ENCODE results near the gene SRGAP2C.
"Not testable (repeated sequence)": the region's sequence is repeated elsewhere in the genome, so short reads cannot be mapped to it uniquely, and the experiment has no call there.

The SRGAP2C gene

DNA sequence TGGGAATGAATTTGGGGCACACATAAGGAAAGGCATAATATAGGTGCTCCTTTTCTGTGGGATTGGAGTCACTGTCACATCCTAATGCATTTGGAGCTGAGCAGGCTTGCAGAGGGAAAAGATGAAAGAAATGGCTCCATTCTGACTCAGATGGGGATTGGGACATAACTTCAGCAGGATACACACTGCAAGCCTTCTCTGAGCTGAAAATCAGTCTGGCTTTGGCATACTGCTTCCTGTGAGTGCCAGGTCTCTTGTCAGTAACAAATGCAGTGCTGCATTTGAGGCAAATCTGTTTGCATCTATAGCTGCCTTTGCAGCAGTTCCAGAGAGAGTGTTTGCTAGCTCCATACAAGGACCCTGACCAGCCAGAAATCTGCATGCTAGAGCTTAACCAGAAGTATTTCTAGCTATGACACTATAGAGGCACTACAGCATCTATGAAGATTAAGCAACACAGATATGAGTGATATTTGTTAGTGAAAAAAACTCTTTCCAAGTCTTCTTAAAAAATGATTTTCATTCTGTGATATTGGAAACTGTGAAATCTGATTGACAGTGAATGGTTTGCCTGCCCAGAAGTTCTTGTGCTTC is 98.9 kb downstream of the SRGAP2C start:
- not testable (repeated sequence) for DNase-seq

- DNase-seq, result not testable (repeated sequence)
Measured at GRCh38 chr1:121292590-121292989, 107.8 kb downstream of the SRGAP2C start.

DNA sequence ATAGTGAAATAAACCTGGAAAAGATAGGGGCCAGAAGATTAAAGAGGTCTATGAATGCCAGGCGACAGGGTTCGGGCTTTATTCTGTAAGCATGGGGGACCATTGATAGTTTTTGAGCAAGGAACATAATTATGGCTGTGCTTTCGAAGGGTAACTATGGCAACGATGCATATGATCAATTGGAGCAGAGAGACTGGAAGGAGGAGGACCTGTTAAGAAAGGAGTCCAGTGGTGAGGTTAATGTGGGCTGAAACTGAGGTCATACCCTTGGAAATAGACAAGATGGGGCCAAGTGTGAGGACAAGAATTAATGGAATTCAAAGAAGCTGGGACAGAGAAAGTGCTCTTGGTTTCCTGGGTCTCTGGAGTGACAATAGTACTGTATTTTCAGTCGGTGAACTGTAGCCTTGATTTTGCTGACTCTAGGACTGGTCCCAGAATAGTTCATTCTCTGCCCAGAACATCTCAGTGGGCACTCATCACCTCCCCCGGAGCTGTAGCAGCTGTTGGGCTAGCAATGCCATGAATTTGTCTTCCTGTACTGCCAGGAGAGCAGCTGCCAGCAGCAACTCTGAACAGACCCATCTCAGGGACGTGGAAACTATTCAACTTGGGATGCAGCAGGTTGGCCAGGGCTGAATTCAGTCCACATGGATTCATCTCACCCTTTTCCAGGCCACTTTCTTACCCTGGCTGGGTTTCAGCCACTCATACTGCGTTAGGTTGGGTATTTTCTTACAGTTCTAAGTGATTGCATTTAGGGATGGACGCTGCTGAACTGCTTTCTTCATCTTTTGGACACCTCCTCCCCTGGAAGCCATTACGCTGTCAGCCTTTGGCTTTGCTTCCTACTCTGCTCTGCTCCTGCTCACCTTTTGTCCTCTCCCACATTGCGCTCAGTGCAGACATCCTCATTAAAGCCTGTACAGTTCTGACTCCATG is 108.8 kb downstream of the SRGAP2C start:
- DNase-seq, result not testable (repeated sequence)

DNA sequence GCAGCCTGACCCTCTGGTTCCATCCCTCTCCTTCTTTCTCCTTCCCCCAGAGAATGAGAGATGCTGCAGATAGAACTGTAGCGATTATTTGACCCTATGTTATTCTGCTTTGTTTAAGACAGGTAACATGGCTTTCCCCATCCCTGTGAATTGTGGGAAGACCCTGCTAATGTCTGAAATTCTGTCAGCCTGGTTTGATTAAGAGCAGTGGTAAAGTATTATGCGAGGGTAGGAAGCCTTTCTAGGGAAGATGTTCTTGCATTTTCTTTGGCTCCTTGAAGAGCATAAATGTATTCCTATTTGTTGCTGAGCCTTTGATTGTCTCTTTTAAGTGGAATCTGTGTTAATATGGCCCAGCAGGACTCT is 109.4 kb downstream of the SRGAP2C start:
- DNase-seq, result not testable (repeated sequence)

DNA sequence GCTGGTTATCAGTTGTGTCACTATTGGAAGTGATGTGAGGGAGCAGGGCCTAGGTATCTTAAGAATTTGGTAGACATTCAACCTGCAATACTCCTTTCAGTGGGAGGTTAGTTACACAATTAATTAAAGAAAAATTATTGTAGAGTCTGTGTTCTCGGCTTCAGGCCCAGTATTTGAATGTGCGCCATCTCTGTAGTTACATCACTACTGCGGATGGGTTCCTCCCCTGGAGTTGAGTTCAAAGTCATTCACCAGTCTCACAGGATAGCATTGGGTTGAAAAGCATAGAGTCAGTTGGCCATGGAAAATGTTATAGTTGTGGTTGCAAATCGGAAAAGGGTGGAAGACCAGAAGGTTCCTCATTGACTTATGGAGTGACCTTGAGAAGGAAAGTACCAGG is 111.8 kb downstream of the SRGAP2C start:
- not testable (repeated sequence) for DNase-seq

DNA sequence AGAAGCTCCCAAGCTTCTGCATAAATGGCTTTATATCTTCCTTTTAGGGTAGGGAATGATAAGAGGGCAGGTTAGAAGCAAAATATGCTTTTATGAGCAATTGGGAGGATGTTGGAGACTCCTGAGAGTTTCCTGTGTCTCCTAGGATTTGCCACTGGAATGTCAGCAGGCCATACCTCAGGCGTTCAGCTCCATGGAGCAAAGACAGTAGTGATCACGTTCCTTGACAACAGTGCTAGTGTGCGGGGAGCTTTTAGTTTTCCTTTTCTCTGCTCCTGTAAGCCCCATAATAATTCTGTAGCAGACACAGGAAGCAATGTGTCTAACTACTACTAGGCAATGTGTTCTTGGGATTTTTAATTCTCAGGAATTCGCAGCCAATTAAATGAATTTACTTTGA is 113.8 kb downstream of the SRGAP2C start:
- not testable (repeated sequence) for DNase-seq

DNA sequence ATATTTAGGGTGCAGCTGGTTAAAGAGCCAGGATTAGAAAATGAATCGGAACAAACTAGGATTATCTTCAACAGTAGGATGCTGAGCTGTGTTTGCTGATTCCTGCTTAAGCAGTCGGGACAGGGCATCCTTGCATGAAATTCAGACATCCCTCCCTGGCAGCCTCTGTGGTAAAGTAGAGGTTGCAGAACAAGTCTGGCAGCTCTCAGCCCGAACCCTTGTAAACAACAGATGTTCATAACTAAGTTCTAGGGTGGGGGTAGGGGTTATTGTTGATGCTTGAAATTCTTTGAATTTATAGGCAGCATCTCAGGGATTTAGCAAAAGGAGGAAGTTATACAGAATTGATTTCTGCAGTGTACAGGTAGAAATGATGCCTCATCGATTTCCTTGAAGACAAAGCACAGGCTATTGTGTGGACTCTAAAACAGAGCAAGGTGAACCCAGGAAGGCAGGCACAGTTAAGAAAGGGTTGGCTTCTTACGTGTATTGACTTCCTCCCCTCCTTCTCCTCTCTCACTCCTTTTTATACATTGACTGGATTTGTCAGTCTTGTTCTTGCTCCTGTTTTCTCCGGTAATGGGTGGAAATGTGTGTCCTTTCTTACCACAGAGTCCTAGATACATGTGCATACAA is 114.9 kb downstream of the SRGAP2C start:
- not testable (repeated sequence) for DNase-seq

- not testable (repeated sequence) for DNase-seq
Measured at GRCh38 chr1:121301876-121302275, 117.1 kb downstream of the SRGAP2C start.

DNA sequence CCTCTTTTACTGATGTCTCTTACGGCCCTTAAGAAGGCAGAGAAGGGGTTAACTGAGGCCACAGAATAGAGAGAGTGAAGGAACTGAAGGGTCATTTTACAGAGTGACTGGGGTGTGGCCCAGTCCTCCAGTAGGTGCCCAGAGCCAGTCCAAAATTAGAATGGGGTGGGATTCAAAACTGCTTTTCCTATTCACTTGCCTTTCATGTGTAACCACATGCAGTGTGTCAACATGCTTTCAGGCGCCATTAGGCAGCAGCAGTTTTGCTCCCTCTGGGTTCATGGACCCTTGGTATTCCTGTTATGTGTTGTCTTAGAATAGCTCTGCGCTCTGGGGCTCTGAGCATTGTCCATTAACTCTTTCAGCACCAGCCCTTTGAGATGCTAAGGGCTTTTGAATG is 123.0 kb downstream of the SRGAP2C start:
- DNase-seq, result not testable (repeated sequence)

DNA sequence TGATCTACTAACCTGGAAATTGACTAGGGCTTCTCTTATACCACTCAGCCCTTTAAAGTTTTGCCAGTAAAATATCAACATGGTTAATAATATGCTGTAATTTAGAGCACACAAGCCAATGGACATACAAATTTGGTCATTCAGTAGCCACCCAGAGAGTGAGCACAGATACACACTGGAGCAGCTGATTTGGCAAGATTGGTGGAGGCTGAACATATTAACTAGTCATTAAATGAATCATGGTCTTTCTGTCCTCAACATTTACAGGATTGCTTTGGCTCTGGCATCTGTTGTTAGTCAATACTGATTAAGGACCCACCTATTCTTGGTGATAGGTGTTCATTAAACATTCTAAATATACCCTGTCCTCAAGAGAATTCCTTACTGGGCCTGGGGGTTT is 130.7 kb downstream of the SRGAP2C start:
- not testable (repeated sequence) for DNase-seq

DNA sequence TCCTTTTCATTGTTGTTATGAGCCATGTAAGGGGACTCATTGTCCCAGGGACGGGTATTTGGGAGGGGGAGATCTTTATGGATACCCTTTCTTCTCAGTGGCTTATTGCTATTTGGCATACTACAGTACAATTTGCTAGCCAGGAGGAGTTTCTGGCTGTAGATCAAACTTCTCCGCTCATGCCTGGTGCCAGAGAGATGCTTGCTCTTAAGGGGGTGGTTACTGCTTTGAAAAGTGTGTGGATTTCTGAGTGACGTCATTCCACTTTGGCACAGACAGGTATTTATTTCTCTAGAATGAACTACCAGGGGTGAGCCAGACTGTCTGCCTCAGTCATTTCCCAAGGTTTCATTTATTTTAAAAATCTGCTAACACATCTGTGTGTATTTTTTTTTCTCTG is 131.3 kb downstream of the SRGAP2C start:
- not testable (repeated sequence) for DNase-seq

GRCh38 chr1:121317491-121318468 is 133.0 kb downstream of the SRGAP2C start:
- DNase-seq, result not testable (repeated sequence)

GRCh38 chr1:121318687-121319086 is 133.9 kb downstream of the SRGAP2C start:
- DNase-seq, result not testable (repeated sequence)

DNA sequence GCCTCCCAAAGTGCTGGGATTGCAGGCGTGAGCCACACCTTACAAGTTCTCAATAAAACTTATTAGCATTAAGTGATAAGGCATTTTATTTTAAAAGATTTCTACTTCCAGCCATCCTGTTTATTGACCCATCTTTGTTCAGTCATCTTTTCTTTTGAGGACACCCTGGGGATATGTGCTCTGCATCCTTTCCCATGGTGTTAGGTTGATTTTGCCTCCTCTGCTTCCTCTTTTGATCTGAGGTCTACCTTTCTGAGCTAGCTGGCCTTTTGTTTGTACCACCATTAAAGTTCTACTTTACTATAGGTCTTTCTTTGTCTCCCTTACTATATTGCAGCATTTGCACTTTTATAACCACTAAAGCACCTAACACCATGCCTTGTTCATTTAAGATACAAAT is 136.9 kb downstream of the SRGAP2C start:
- not testable (repeated sequence) for DNase-seq

DNA sequence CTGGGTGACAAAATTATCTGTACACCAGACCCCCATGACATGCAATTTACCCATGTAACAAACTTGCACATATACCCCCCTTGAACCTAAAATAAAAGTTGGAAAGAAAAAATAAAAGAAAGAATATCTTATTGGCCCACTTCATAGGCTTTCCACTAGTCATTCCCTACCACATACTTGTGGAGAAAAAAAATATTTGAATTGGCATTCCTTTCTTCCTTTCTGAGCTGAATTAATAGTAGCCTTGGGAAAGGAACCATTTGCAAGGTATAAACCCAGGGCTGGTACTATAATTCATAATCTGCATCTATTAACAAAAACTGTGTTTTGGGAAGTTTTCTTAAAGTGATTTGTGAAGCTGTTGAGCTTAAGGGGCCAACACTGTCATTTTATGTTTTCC is 140.0 kb downstream of the SRGAP2C start:
- DNase-seq, result not testable (repeated sequence)

DNA sequence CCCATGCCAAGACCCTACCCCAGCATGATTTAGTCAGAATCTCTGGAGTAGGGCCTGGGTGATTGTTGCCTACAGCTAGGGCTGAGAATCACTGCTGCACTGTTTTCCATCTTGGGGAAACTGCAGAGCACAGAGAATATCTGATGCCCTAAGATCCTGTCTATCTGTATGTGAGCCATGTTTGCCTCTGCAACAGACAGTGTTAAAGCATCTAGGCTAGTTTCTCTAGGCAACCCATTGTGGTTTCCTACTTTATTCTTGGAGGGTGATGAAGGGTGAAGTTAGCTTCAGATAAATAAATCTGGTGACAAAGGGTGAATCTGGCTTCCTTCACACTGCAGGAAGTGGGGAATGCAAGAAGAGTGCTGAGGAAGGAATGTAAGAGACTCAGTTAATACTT is 147.4 kb downstream of the SRGAP2C start:
- not testable (repeated sequence) for DNase-seq

- DNase-seq, result not testable (repeated sequence)
Measured at GRCh38 chr1:121332599-121333562, 148.1 kb downstream of the SRGAP2C start.

DNA sequence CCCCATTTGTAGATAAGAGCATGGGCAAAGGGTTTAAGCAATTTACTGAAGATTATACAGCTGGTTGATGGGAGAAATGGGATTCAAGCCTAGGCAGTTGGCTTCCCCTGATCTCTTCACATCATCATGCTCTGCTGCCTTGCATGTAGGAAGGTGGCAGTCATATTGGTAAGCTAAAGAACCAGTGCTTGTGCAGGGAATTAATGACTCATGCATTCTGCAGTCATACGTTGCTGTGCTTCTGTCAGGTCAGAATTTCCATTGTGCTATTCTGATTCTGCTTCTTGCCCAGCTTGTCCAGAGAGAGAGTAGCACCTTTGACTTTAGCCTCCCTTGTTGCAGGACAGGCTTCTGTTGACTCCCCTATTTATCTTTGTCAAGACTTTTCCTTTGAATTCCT is 153.2 kb downstream of the SRGAP2C start:
- not testable (repeated sequence) for DNase-seq

- DNase-seq, result not testable (repeated sequence)
Measured at GRCh38 chr1:121339611-121340010, 154.8 kb downstream of the SRGAP2C start.

DNA sequence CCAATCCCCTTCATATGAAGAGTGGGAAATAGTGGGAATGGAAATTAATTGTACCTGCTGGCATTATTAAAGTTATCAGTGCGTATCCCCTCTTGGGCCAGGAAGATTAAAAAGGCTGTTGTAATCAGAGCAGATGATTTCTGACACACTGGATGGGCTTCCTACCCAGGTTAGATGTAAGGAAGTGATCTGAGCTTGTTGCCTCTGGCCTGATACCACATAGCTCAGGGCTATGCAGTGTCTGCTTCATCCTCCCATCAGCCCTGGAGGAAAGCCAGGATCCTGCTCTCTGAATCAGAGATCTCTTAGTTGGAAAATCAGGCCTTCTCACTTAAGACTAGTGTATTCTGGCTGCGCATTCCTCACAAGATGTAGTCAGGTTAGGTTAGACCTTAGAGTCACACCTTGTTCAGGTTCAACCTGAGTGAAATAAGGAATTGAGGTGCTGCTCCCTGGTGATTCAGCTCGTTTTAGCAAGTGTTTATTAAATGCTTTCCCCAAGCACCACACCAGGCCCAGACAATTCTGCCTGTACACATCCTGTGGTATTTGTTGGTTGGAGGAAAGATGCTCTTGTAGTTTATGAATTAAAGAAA is 158.6 kb downstream of the SRGAP2C start:
- DNase-seq, result not testable (repeated sequence)

DNA sequence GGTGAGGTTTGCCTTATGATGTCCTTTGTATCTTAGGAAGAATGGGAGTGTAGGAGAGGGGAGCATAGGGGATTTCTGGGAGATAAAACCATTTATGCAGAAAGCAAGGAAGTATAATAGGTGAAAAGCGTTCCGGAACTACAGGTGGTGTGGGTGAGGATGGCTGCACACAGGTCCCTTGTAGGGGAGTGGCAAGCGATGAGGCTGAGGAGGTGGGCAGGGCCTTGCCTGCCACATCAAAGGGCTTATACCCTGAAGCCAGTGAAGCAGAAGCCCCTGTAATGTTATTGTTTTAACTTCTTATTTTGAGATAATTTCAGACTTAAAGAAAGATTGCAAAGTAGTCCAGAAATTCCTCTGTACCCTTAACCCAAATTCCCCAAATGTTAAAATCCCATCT is 159.6 kb downstream of the SRGAP2C start:
- DNase-seq, result not testable (repeated sequence)

Data from NCI-H69 (cell line).